HG03432 (cell line): Measurements from ENCODE around the gene PDPR.
"Not testable (repeated sequence)": the region's sequence is repeated elsewhere in the genome, so short reads cannot be mapped to it uniquely, and the experiment has no call there.

Experiments
- ATAC-seq: cut with Tn5 transposase; IDR thresholded peaks from one replicate; pipeline ENCODE4 v1.9.1; 2021; ENCODE audit warnings: mild to moderate bottlenecking, moderate library complexity; ENCODE audit not compliant: unreplicated experiment

PDPR gene

GRCh38 chr16:70160821-70161220 lies 46.7 kb downstream of the PDPR start:
- ATAC-seq = no peak

GRCh38 chr16:70161350-70161749 lies 47.2 kb downstream of the PDPR start:
- no peak for ATAC-seq

GRCh38 chr16:70162041-70162451 lies 47.9 kb downstream of the PDPR start:
- no peak for ATAC-seq

GRCh38 chr16:70163596-70163995 lies 49.5 kb downstream of the PDPR start:
- no peak for ATAC-seq

GRCh38 chr16:70166688-70167087 lies 52.6 kb downstream of the PDPR start:
- ATAC-seq = not testable (repeated sequence)

- not testable (repeated sequence) for ATAC-seq
These were observed 59.2 kb downstream of the PDPR start, which contains the start of gene CLEC18C for GRCh38 chr16:70173212-70173837. Gene CLEC18C, plus strand, starts transcription at chr16:70173787. Its CDS starts 492 bp downstream, at chr16:70174279.

GRCh38 chr16:70173916-70174315 lies 59.8 kb downstream of the PDPR start:
- ATAC-seq = not testable (repeated sequence)

- ATAC-seq = not testable (repeated sequence)
These were observed 60.3 kb downstream of the PDPR start for GRCh38 chr16:70174387-70174932.

- ATAC-seq = peak; percentile 69
These were observed 73.9 kb downstream of the PDPR start for GRCh38 chr16:70187858-70188607.

GRCh38 chr16:70188608-70188915 lies 74.4 kb downstream of the PDPR start:
- not testable (repeated sequence) for ATAC-seq

GRCh38 chr16:70190574-70190973 lies 76.4 kb downstream of the PDPR start:
- not testable (repeated sequence) for ATAC-seq

GRCh38 chr16:70196683-70197300 lies 82.7 kb downstream of the PDPR start:
- ATAC-seq = not testable (repeated sequence)

GRCh38 chr16:70197611-70198010 lies 83.5 kb downstream of the PDPR start:
- not testable (repeated sequence) for ATAC-seq

- ATAC-seq = not testable (repeated sequence)
These were observed 84.1 kb downstream of the PDPR start for GRCh38 chr16:70198230-70198629.

GRCh38 chr16:70198666-70199065 lies 84.5 kb downstream of the PDPR start:
- not testable (repeated sequence) for ATAC-seq

GRCh38 chr16:70199170-70199569 lies 85.0 kb downstream of the PDPR start:
- ATAC-seq = not testable (repeated sequence)

- not testable (repeated sequence) for ATAC-seq
These were observed 85.9 kb downstream of the PDPR start for GRCh38 chr16:70200063-70200462.

- ATAC-seq = not testable (repeated sequence)
These were observed 89.4 kb downstream of the PDPR start for GRCh38 chr16:70203508-70203907.

- not testable (repeated sequence) for ATAC-seq
These were observed 89.9 kb downstream of the PDPR start for GRCh38 chr16:70204010-70204409.

- ATAC-seq = not testable (repeated sequence)
These were observed 90.7 kb downstream of the PDPR start for GRCh38 chr16:70204668-70205405.

- ATAC-seq = not testable (repeated sequence)
These were observed 92.2 kb downstream of the PDPR start for GRCh38 chr16:70206382-70206781.
